Liver (tissue), 3 donors: Measurements from ENCODE around the gene CIITA.

Experiments used
- ATF3 ChIP-seq: IDR thresholded peaks from 2 replicates; pipeline ENCODE4 v1.6.1; 2016; ENCODE audit warnings: antibody characterized with exemption
- EGR1 ChIP-seq, 2 donors: IDR thresholded peaks; 2 replicates each; pipeline ENCODE4 v1.6.1; 2016 to 2018; ENCODE audit warnings: antibody characterized with exemption in 2 of 2, low read depth in 2 of 2
- FOXA1 ChIP-seq: IDR thresholded peaks from 2 replicates; pipeline ENCODE4 v1.6.1; 2016; ENCODE audit warnings: antibody characterized with exemption
- GABPA ChIP-seq, 2 donors: IDR thresholded peaks in 1 of 2; conservative IDR thresholded peaks in 1 of 2; 2 replicates each; pipeline ENCODE4 v1.6.1; 2016; ENCODE audit warnings: antibody characterized with exemption in 2 of 2, mild to moderate bottlenecking in 1 of 2, moderate library complexity in 1 of 2
- HNF4G ChIP-seq: IDR thresholded peaks from 2 replicates; pipeline ENCODE4 v1.6.1; 2016; ENCODE audit warnings: antibody characterized with exemption
- JUND ChIP-seq, 2 donors: IDR thresholded peaks; 2 replicates each; pipeline ENCODE4 v1.6.1; 2016; ENCODE audit warnings: antibody characterized with exemption in 2 of 2
- RAD21 ChIP-seq, 2 donors: IDR thresholded peaks; 2 replicates each; pipeline ENCODE4 v1.6.1; 2016; ENCODE audit warnings: antibody characterized with exemption in 2 of 2, mild to moderate bottlenecking in 2 of 2
- REST ChIP-seq: IDR thresholded peaks from 2 replicates; pipeline ENCODE4 v1.6.1; 2016; ENCODE audit warnings: antibody characterized with exemption, mild to moderate bottlenecking
- RXRA ChIP-seq, 2 donors: IDR thresholded peaks; 2 replicates each; pipeline ENCODE4 v1.6.1; 2017 to 2018; ENCODE audit warnings: antibody characterized with exemption in 2 of 2, mild to moderate bottlenecking in 1 of 2
- SP1 ChIP-seq: IDR thresholded peaks from 2 replicates; pipeline ENCODE4 v1.6.1; 2018; ENCODE audit warnings: antibody characterized with exemption, mild to moderate bottlenecking
- TAF1 ChIP-seq: conservative IDR thresholded peaks from 2 replicates; pipeline ENCODE4 v1.6.1; 2016; ENCODE audit warnings: antibody characterized with exemption, mild to moderate bottlenecking
- YY1 ChIP-seq: IDR thresholded peaks from 2 replicates; pipeline ENCODE4 v1.6.1; 2016; ENCODE audit warnings: antibody characterized with exemption, mild to moderate bottlenecking
- ZBTB33 ChIP-seq: IDR thresholded peaks from 2 replicates; pipeline ENCODE4 v1.6.1; 2016; ENCODE audit warnings: antibody characterized with exemption
- TF ChIP-seq, protein P1 (sequence below): fragments of 150-350 bp; IDR thresholded peaks from 2 replicates; pipeline ENCODE4 v1.5.1; 2017; ENCODE audit warnings: improper control_type of control experiment, low read depth, low read length; ENCODE audit not compliant: missing input control
- donor health status: healthy.
- donor health status: healthy.

GRCh38 chr16:10868104-10868595 is 8.9 kb upstream of the CIITA start:
- TF ChIP-seq, protein P1, sequence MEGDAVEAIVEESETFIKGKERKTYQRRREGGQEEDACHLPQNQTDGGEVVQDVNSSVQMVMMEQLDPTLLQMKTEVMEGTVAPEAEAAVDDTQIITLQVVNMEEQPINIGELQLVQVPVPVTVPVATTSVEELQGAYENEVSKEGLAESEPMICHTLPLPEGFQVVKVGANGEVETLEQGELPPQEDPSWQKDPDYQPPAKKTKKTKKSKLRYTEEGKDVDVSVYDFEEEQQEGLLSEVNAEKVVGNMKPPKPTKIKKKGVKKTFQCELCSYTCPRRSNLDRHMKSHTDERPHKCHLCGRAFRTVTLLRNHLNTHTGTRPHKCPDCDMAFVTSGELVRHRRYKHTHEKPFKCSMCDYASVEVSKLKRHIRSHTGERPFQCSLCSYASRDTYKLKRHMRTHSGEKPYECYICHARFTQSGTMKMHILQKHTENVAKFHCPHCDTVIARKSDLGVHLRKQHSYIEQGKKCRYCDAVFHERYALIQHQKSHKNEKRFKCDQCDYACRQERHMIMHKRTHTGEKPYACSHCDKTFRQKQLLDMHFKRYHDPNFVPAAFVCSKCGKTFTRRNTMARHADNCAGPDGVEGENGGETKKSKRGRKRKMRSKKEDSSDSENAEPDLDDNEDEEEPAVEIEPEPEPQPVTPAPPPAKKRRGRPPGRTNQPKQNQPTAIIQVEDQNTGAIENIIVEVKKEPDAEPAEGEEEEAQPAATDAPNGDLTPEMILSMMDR = no peak
- TF ChIP-seq RXRA (IDR thresholded peaks at IDR 0.05) = no peak
- TF ChIP-seq HNF4G = no peak
- TF ChIP-seq REST = no peak
- no peak for TF ChIP-seq ATF3
- no peak for TF ChIP-seq SP1
- no peak for TF ChIP-seq YY1
- no peak for TF ChIP-seq JUND (IDR thresholded peaks at IDR 0.05)
- no peak for TF ChIP-seq FOXA1
- no peak for TF ChIP-seq ZBTB33
- TF ChIP-seq RAD21 (IDR thresholded peaks at IDR 0.05) = no peak
- TF ChIP-seq EGR1 (IDR thresholded peaks at IDR 0.05; ENCODE audit: low read depth in 2 of 2) = no peak
- TF ChIP-seq GABPA (IDR thresholded peaks at IDR 0.05 in 1 of 2, conservative IDR thresholded peaks at IDR 0.05 in 1 of 2) = no peak
- no peak for TF ChIP-seq TAF1
